ENCODE measurements around the gene BCL11A. TPM values are rescaled to one million over a fixed set of nuclear protein-coding genes. Genes with fewer than 3 reads are reported as not detected.

The BCL11A gene
- total and polyA plus RNA-seq, 5 donors from 2014 or later = 0.17 to 2.0 (median 0.30) TPM; not detected in 1

DNA sequence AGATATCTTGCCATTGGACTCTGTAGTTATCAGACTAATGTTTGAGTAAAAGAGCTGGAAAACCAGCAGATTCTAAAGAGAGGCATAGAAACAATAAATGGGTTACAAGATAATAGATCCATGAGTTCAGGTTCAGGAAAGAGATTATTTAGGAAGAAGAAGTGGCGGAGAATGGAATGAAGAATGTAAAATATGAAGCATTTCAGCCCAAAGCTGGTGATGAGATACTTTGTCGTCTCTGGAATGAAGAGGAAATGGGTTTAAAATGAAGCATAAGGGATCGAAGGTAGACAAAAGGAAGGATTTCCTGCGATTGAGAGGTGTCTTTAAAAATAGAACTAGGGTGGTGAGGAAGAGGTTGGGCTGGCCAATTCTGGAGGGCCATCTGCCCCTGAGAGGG lies 36.6 kb downstream of the BCL11A start:
- no peak for ATAC-seq (ENCODE audit: low read depth in 2 of 2)
- Histone ChIP-seq H3K36me3 (ENCODE audit: control insufficient read depth, insufficient read depth, low read length) (no peaks in the 10 kb centered on the region), H3K27me3 (ENCODE audit: control insufficient read depth, insufficient read depth, low read length) (no peaks in the 10 kb centered on the region), H3K9me3 (ENCODE audit: control insufficient read depth in 2 of 2, low read length in 2 of 2) (no peaks in the 10 kb centered on the region), H3K4me1 (ENCODE audit: control insufficient read depth, insufficient read depth, low read length, poor library complexity, severe bottlenecking) (no peaks in the 10 kb centered on the region), H3K4me3 (ENCODE audit: low read depth, low read length) (no peak overlapping the region), H3K27ac (ENCODE audit: insufficient read depth, low read length, poor library complexity, severe bottlenecking) (no peak overlapping the region)
- Mint-ChIP-seq H3K27ac (peak overlapping the region in 1 of 3 donors; percentile 53), H3K4me1 (no peaks in the 10 kb centered on the region), H3K4me3 (no peak overlapping the region), H3K36me3 (no peaks in the 10 kb centered on the region), H3K9me3 (peaks cover 0 to 2% (median 0%) of the 10 kb centered on the region in 7 donors), H3K27me3 (peaks cover 11% of the 10 kb centered on the region)
- no peak for DNase-seq

DNA sequence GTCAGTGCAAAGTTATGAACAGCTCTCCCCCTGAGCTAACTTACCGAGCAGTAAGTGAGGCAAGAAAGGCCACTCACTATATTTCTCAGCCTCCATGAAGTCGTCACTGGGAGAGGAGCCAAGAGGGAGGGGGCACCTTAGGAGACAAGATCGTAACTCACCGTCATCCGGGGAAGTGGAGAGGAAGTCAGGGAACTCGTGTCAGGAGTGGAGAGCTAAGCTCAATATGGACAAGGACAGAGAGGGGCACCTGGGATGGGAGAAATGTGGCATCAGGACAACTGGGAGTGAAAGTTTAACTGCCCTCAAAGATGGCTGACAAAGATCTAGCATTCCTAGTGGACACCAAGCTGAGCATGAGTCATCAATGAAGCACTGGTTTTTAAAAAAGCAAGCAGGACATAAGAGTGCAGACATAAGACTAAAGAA lies 37.1 kb downstream of the BCL11A start:
- Mint-ChIP-seq H3K36me3 (no peaks in the 10 kb centered on the region), H3K27me3 (peaks cover 11% of the 10 kb centered on the region), H3K9me3 (peaks cover 0 to 2% (median 0%) of the 10 kb centered on the region in 7 donors), H3K4me1 (no peaks in the 10 kb centered on the region), H3K4me3 (no peak overlapping the region), H3K27ac (no peak overlapping the region)
- Histone ChIP-seq H3K4me1 (ENCODE audit: control insufficient read depth, insufficient read depth, low read length, poor library complexity, severe bottlenecking) (no peaks in the 10 kb centered on the region), H3K27me3 (ENCODE audit: control insufficient read depth, insufficient read depth, low read length) (no peaks in the 10 kb centered on the region), H3K9me3 (ENCODE audit: control insufficient read depth in 2 of 2, low read length in 2 of 2) (no peaks in the 10 kb centered on the region), H3K36me3 (ENCODE audit: control insufficient read depth, insufficient read depth, low read length) (no peaks in the 10 kb centered on the region), H3K27ac (ENCODE audit: insufficient read depth, low read length, poor library complexity, severe bottlenecking) (no peak overlapping the region), H3K4me3 (ENCODE audit: low read depth, low read length) (no peak overlapping the region)
- no peak for ATAC-seq (ENCODE audit: low read depth in 2 of 2)
- no peak for DNase-seq

DNA sequence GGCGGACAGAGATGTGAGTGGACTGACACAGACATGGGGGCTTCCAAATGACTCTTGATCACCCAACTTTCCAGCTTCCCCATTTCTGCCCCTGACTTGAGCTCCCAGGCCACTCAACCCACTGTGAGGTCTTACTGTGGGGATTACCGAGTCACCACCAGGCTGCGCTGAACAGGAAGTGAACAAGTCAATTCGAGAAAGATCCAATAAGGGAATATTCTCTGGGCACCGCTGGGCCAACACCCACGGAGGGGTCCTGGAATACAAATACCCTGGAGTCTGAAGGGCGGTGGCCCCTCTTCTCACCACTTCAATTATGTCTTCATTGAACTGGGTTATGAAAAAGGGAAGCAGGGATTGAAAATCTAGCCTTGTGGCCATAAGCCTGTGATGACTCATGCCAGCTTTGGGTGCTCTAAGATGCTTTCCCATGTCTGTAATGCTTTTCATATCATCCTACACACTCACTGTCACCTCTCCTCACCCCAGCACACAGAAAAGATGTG lies 37.7 kb downstream of the BCL11A start:
- no peak overlapping the region for H3K4me3 ChIP-seq (ENCODE audit: low read depth, low read length)
- H3K4me1 ChIP-seq (ENCODE audit: control insufficient read depth, insufficient read depth, low read length, poor library complexity, severe bottlenecking) = no peaks in the 10 kb centered on the region
- Mint-ChIP-seq H3K4me3 (no peak overlapping the region), H3K36me3 (no peaks in the 10 kb centered on the region), H3K4me1 (no peaks in the 10 kb centered on the region), H3K27ac (no peak overlapping the region), H3K27me3 (peaks cover 11% of the 10 kb centered on the region), H3K9me3 (peaks cover 0 to 2% (median 0%) of the 10 kb centered on the region in 7 donors)
- no peak for DNase-seq
- H3K9me3 ChIP-seq (ENCODE audit: control insufficient read depth in 2 of 2, low read length in 2 of 2) = no peaks in the 10 kb centered on the region
- no peak overlapping the region for H3K27ac ChIP-seq (ENCODE audit: insufficient read depth, low read length, poor library complexity, severe bottlenecking)
- H3K36me3 ChIP-seq (ENCODE audit: control insufficient read depth, insufficient read depth, low read length) = no peaks in the 10 kb centered on the region
- no peaks in the 10 kb centered on the region for H3K27me3 ChIP-seq (ENCODE audit: control insufficient read depth, insufficient read depth, low read length)
- peak; percentile 41 to 42 for ATAC-seq (ENCODE audit: low read depth in 2 of 2)

GRCh38 chr2:60513996-60514395 lies 39.5 kb downstream of the BCL11A start:
- Mint-ChIP-seq H3K36me3 (no peaks in the 10 kb centered on the region), H3K9me3 (peaks cover 0 to 2% (median 0%) of the 10 kb centered on the region in 7 donors), H3K27ac (no peak overlapping the region), H3K4me1 (no peaks in the 10 kb centered on the region), H3K4me3 (no peak overlapping the region), H3K27me3 (peaks cover 25% of the 10 kb centered on the region)
- no peak for DNase-seq
- Histone ChIP-seq H3K4me3 (ENCODE audit: low read depth, low read length) (no peak overlapping the region), H3K27ac (ENCODE audit: insufficient read depth, low read length, poor library complexity, severe bottlenecking) (no peak overlapping the region), H3K9me3 (ENCODE audit: control insufficient read depth in 2 of 2, low read length in 2 of 2) (no peaks in the 10 kb centered on the region), H3K36me3 (ENCODE audit: control insufficient read depth, insufficient read depth, low read length) (no peaks in the 10 kb centered on the region), H3K4me1 (ENCODE audit: control insufficient read depth, insufficient read depth, low read length, poor library complexity, severe bottlenecking) (no peaks in the 10 kb centered on the region), H3K27me3 (ENCODE audit: control insufficient read depth, insufficient read depth, low read length) (no peaks in the 10 kb centered on the region)
- no peak for ATAC-seq (ENCODE audit: low read depth in 2 of 2)

GRCh38 chr2:60513191-60513590 lies 40.3 kb downstream of the BCL11A start:
- Mint-ChIP-seq H3K36me3 (no peaks in the 10 kb centered on the region), H3K27ac (no peak overlapping the region), H3K27me3 (peaks cover 25% of the 10 kb centered on the region), H3K9me3 (peaks cover 0 to 2% (median 0%) of the 10 kb centered on the region in 7 donors), H3K4me1 (no peaks in the 10 kb centered on the region), H3K4me3 (no peak overlapping the region)
- no peak for DNase-seq
- no peak overlapping the region for H3K27ac ChIP-seq (ENCODE audit: insufficient read depth, low read length, poor library complexity, severe bottlenecking)
- no peak overlapping the region for H3K4me3 ChIP-seq (ENCODE audit: low read depth, low read length)
- H3K4me1 ChIP-seq (ENCODE audit: control insufficient read depth, insufficient read depth, low read length, poor library complexity, severe bottlenecking) = no peaks in the 10 kb centered on the region
- no peak for ATAC-seq (ENCODE audit: low read depth in 2 of 2)
- H3K36me3 ChIP-seq (ENCODE audit: control insufficient read depth, insufficient read depth, low read length) = no peaks in the 10 kb centered on the region
- H3K9me3 ChIP-seq (ENCODE audit: control insufficient read depth in 2 of 2, low read length in 2 of 2) = no peaks in the 10 kb centered on the region
- H3K27me3 ChIP-seq (ENCODE audit: control insufficient read depth, insufficient read depth, low read length) = no peaks in the 10 kb centered on the region

- H3K27me3 ChIP-seq (ENCODE audit: control insufficient read depth, insufficient read depth, low read length) = no peaks in the 10 kb centered on the region
- H3K9me3 ChIP-seq (ENCODE audit: control insufficient read depth in 2 of 2, low read length in 2 of 2) = no peaks in the 10 kb centered on the region
- H3K27ac ChIP-seq (ENCODE audit: insufficient read depth, low read length, poor library complexity, severe bottlenecking) = no peak overlapping the region
- Mint-ChIP-seq H3K4me1 (no peaks in the 10 kb centered on the region), H3K36me3 (no peaks in the 10 kb centered on the region), H3K27ac (no peak overlapping the region), H3K27me3 (peaks cover 25% of the 10 kb centered on the region), H3K4me3 (no peak overlapping the region), H3K9me3 (peaks cover 0 to 2% (median 0%) of the 10 kb centered on the region in 7 donors)
- ATAC-seq (ENCODE audit: low read depth in 2 of 2) = no peak
- H3K36me3 ChIP-seq (ENCODE audit: control insufficient read depth, insufficient read depth, low read length) = no peaks in the 10 kb centered on the region
- no peak for DNase-seq
- no peak overlapping the region for H3K4me3 ChIP-seq (ENCODE audit: low read depth, low read length)
- no peaks in the 10 kb centered on the region for H3K4me1 ChIP-seq (ENCODE audit: control insufficient read depth, insufficient read depth, low read length, poor library complexity, severe bottlenecking)
Observed at GRCh38 chr2:60512641-60513040, 40.8 kb downstream of the BCL11A start.

GRCh38 chr2:60512062-60512622 lies 41.3 kb downstream of the BCL11A start:
- Histone ChIP-seq H3K27me3 (ENCODE audit: control insufficient read depth, insufficient read depth, low read length) (no peaks in the 10 kb centered on the region), H3K4me1 (ENCODE audit: control insufficient read depth, insufficient read depth, low read length, poor library complexity, severe bottlenecking) (no peaks in the 10 kb centered on the region), H3K36me3 (ENCODE audit: control insufficient read depth, insufficient read depth, low read length) (no peaks in the 10 kb centered on the region), H3K9me3 (ENCODE audit: control insufficient read depth in 2 of 2, low read length in 2 of 2) (no peaks in the 10 kb centered on the region), H3K27ac (ENCODE audit: insufficient read depth, low read length, poor library complexity, severe bottlenecking) (no peak overlapping the region), H3K4me3 (ENCODE audit: low read depth, low read length) (no peak overlapping the region)
- ATAC-seq (ENCODE audit: low read depth in 2 of 2) (no peak), DNase-seq (no peak)
- Mint-ChIP-seq H3K4me1 (no peaks in the 10 kb centered on the region), H3K36me3 (no peaks in the 10 kb centered on the region), H3K27me3 (peaks cover 25% of the 10 kb centered on the region), H3K27ac (no peak overlapping the region), H3K4me3 (no peak overlapping the region), H3K9me3 (peaks cover 0 to 2% (median 0%) of the 10 kb centered on the region in 7 donors)

DNA sequence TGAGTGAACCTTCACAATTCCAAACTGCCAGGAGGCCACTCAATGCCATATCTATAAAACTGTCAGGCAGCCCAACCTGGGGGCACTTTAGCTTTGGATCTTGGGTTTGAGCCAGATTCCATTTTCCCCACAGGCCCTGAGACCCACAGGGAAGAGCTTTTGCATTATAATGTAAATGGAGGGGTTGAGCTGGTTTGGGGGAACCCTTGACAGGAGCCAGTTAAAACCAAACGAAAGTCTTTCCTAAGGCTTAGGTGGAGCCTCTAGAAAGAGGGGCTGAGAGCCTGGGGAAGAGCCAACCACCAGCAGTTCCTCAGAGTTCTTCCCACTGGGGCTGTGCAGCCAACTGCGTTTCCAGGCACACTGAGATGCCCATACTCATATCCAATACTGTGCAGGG lies 42.7 kb downstream of the BCL11A start:
- Mint-ChIP-seq H3K9me3 (peaks cover 0 to 2% (median 0%) of the 10 kb centered on the region in 7 donors), H3K27me3 (peaks cover 29% of the 10 kb centered on the region), H3K4me3 (no peak overlapping the region), H3K36me3 (no peaks in the 10 kb centered on the region), H3K4me1 (no peaks in the 10 kb centered on the region), H3K27ac (no peak overlapping the region)
- Histone ChIP-seq H3K4me1 (ENCODE audit: control insufficient read depth, insufficient read depth, low read length, poor library complexity, severe bottlenecking) (no peaks in the 10 kb centered on the region), H3K4me3 (ENCODE audit: low read depth, low read length) (no peak overlapping the region), H3K9me3 (ENCODE audit: control insufficient read depth in 2 of 2, low read length in 2 of 2) (no peaks in the 10 kb centered on the region), H3K27ac (ENCODE audit: insufficient read depth, low read length, poor library complexity, severe bottlenecking) (no peak overlapping the region), H3K36me3 (ENCODE audit: control insufficient read depth, insufficient read depth, low read length) (no peaks in the 10 kb centered on the region), H3K27me3 (ENCODE audit: control insufficient read depth, insufficient read depth, low read length) (no peaks in the 10 kb centered on the region)
- DNase-seq = no peak
- no peak for ATAC-seq (ENCODE audit: low read depth in 2 of 2)

All from CD4-positive, CD25-positive, alpha-beta regulatory T cell (primary cell).